PFSK-1 (cell line): Measurements from ENCODE around the gene GFY.

ENCODE experiments used
- FOXP2 ChIP-seq: optimal IDR thresholded peaks from 2 replicates; pipeline ENCODE3; 2011; ENCODE audit warnings: borderline replicate concordance, control low read depth, inconsistent platforms; ENCODE audit not compliant: insufficient read depth; ENCODE audit errors: extremely low read length, extremely low read depth
- POLR2AphosphoS5 ChIP-seq: IDR thresholded peaks from 2 replicates; pipeline ENCODE4 v1.6.1; 2012; ENCODE audit warnings: low read depth, mild to moderate bottlenecking, control low read depth, low read length, moderate library complexity
- REST ChIP-seq, 2 experiments: IDR thresholded peaks; 2 replicates each; pipeline versions ENCODE4 v1.6.1 to v1.8.0; 2011 to 2012; ENCODE audit warnings: low read depth in 2 of 2, low read length in 2 of 2, control low read depth in 1 of 2, inconsistent platforms in 1 of 2, mild to moderate bottlenecking in 1 of 2, moderate library complexity in 1 of 2; ENCODE audit not compliant: insufficient read depth in 1 of 2
- SIN3A ChIP-seq: IDR thresholded peaks from 2 replicates; pipeline ENCODE4 v1.6.1; 2012; ENCODE audit warnings: mild to moderate bottlenecking, low read length, moderate library complexity, borderline replicate concordance; ENCODE audit not compliant: insufficient read depth
- TAF1 ChIP-seq: IDR thresholded peaks from 2 replicates; pipeline ENCODE4 v1.6.1; 2012; ENCODE audit warnings: low read length, control low read depth, borderline replicate concordance; ENCODE audit not compliant: insufficient read depth

GFY gene

GRCh38 chr19:49451430-49452181, 26.4 kb downstream of the GFY start, which contains the start of gene PIH1D1:
TSS of gene PIH1D1 (minus strand) at chr19:49451814. CDS start at chr19:49451574, 240 bp downstream.
- TF ChIP-seq POLR2AphosphoS5 (peak; percentile 82), FOXP2 (peak; percentile 99), SIN3A (peak; percentile 79; the same call in 1 of the 2 replicates), REST (IDR thresholded peaks at IDR 0.05; ENCODE audit: insufficient read depth in 1 of 2, low read depth in 2 of 2, low read length in 2 of 2) (no peak), TAF1 (peak; percentile 76; the same call in 1 of the 2 replicates)

- TF ChIP-seq POLR2AphosphoS5 (peak; percentile 99), FOXP2 (peak; percentile 55), TAF1 (peak; percentile 97), REST (IDR thresholded peaks at IDR 0.05; ENCODE audit: insufficient read depth in 1 of 2, low read depth in 2 of 2, low read length in 2 of 2) (no peak; a peak in 1 of 4 replicates), SIN3A (peak; percentile 54; the same call in 1 of the 2 replicates)
Observed at GRCh38 chr19:49453013-49453756, 28.0 kb downstream of the GFY start, which contains the start of gene ALDH16A1. TSS of gene ALDH16A1 (plus strand) at chr19:49453225. CDS start at chr19:49453332, 107 bp downstream.

GRCh38 chr19:49453757-49454240, 28.6 kb downstream of the GFY start:
- TF ChIP-seq TAF1: no peak
- no peak for TF ChIP-seq SIN3A
- no peak; the same call in 1 of the 2 replicates for TF ChIP-seq POLR2AphosphoS5
- no peak for TF ChIP-seq REST (IDR thresholded peaks at IDR 0.05; ENCODE audit: insufficient read depth in 1 of 2, low read depth in 2 of 2, low read length in 2 of 2)
- TF ChIP-seq FOXP2: no peak

- TF ChIP-seq SIN3A: no peak
Observed at GRCh38 chr19:49455773-49456172, 30.6 kb downstream of the GFY start.

GRCh38 chr19:49456326-49456725, 31.1 kb downstream of the GFY start:
- TF ChIP-seq POLR2AphosphoS5 (no peak), SIN3A (no peak), FOXP2 (no peak), TAF1 (no peak), REST (IDR thresholded peaks at IDR 0.05; ENCODE audit: insufficient read depth in 1 of 2, low read depth in 2 of 2, low read length in 2 of 2) (no peak)
